ENCODE results near the gene ZNRF3. TPM values are rescaled to one million over a fixed set of nuclear protein-coding genes. Genes with fewer than 3 reads are reported as not detected.
"Not testable (repeated sequence)": the region's sequence is repeated elsewhere in the genome, so short reads cannot be mapped to it uniquely, and the experiment has no call there.

Gene ZNRF3
- total and polyA plus RNA-seq, 4 donors: 3.5 to 10.2 (median 6.9) TPM

- Histone ChIP-seq H3K27me3 (ENCODE audit: control insufficient read depth in 3 of 3, insufficient read depth in 3 of 3, low read length in 2 of 3) (no peaks in the 10 kb centered on the region), H3K4me1 (ENCODE audit: control insufficient read depth in 5 of 5, insufficient read depth in 5 of 5, low read length in 5 of 5) (peaks cover 1 to 65% (median 30%) of the 10 kb centered on the region in 5 donors), H3K36me3 (ENCODE audit: control insufficient read depth in 4 of 4, insufficient read depth in 4 of 4, low read length in 4 of 4) (no peaks in the 10 kb centered on the region), H3K27ac (ENCODE audit: low read depth in 1 of 2, low read length in 1 of 2) (peak overlapping the region in 1 of 2 donors; percentile 75), H3K9ac (ENCODE audit: insufficient read depth in 1 of 2, low read length in 2 of 2) (no peak overlapping the region), H3K9me3 (ENCODE audit: control insufficient read depth in 4 of 4, insufficient read depth in 3 of 4, low read length in 3 of 4) (no peaks in the 10 kb centered on the region), H3K4me3 (no peak overlapping the region)
- WGBS, 2 donors: 83 to 90% methylated on average over 7 of the region's 7 CpGs
- TF ChIP-seq CTCF (IDR thresholded peaks at IDR 0.05; ENCODE audit: control extremely low read depth, extremely low read depth): no peak
- ATAC-seq (ENCODE audit: insufficient read depth, low FRiP score) (no peak), DNase-seq (peak; percentile 35 to 73 (median 67))
Observed at GRCh38 chr22:29080106-29080975, 197.0 kb downstream of the ZNRF3 start.

DNA sequence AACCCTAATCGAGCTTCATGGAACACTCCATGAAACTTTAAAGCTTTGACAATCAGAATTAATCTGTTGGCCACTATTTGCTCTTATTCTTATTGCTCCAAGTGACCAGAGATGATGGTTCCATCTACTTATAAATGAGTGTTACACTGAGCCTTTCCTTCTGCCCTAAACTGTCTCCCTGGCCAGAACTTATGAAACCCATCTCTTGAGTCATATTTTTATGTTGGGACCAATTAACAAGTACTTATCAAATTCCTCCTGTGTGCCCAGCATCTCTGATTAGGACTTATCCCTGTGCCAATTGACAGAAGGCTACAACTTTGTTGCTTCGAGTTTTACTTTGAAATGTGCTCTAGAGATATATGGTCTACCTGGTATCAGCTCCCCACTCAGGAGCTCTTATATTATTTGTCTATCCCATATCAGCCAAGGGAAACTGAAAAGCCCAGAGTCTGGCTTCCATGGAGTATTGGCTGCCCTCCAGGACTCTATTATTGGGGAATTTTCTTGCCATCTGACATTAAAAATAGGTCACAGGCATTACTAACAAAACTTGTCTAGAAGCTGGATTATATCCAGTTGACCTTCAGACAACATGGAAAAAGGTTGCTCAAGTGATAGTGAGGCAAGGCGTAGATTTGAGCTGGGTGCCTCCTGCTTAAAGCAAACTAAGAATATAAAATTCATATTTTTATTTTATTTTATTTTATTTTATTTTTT lies 198.3 kb downstream of the ZNRF3 start:
- no peaks in the 10 kb centered on the region for H3K27me3 ChIP-seq (ENCODE audit: control insufficient read depth in 3 of 3, insufficient read depth in 3 of 3, low read length in 2 of 3)
- H3K9ac ChIP-seq (ENCODE audit: insufficient read depth in 1 of 2, low read length in 2 of 2): peak overlapping the region in 1 of 2 donors; percentile 11
- WGBS, 2 donors: 57 to 84% methylated on average over 3 of the region's 3 CpGs
- peak in 2 of 3 donors; percentile 95 to 97 for DNase-seq
- H3K9me3 ChIP-seq (ENCODE audit: control insufficient read depth in 4 of 4, insufficient read depth in 3 of 4, low read length in 3 of 4): no peaks in the 10 kb centered on the region
- peaks cover 1 to 63% (median 30%) of the 10 kb centered on the region in 5 donors for H3K4me1 ChIP-seq (ENCODE audit: control insufficient read depth in 5 of 5, insufficient read depth in 5 of 5, low read length in 5 of 5)
- H3K27ac ChIP-seq (ENCODE audit: low read depth in 1 of 2, low read length in 1 of 2): peak overlapping the region in 1 of 2 donors; percentile 6
- no peak for TF ChIP-seq CTCF (IDR thresholded peaks at IDR 0.05; ENCODE audit: control extremely low read depth, extremely low read depth)
- no peaks in the 10 kb centered on the region for H3K36me3 ChIP-seq (ENCODE audit: control insufficient read depth in 4 of 4, insufficient read depth in 4 of 4, low read length in 4 of 4)
- no peak for ATAC-seq (ENCODE audit: insufficient read depth, low FRiP score)
- no peak overlapping the region for H3K4me3 ChIP-seq

GRCh38 chr22:29082826-29083545 lies 199.6 kb downstream of the ZNRF3 start:
- no peaks in the 10 kb centered on the region for H3K27me3 ChIP-seq (ENCODE audit: control insufficient read depth in 3 of 3, insufficient read depth in 3 of 3, low read length in 2 of 3)
- no peak for TF ChIP-seq CTCF (IDR thresholded peaks at IDR 0.05; ENCODE audit: control extremely low read depth, extremely low read depth)
- no peaks in the 10 kb centered on the region for H3K9me3 ChIP-seq (ENCODE audit: control insufficient read depth in 4 of 4, insufficient read depth in 3 of 4, low read length in 3 of 4)
- H3K27ac ChIP-seq (ENCODE audit: low read depth in 1 of 2, low read length in 1 of 2): no peak overlapping the region
- no peaks in the 10 kb centered on the region for H3K36me3 ChIP-seq (ENCODE audit: control insufficient read depth in 4 of 4, insufficient read depth in 4 of 4, low read length in 4 of 4)
- peaks cover 1 to 62% (median 30%) of the 10 kb centered on the region in 5 donors for H3K4me1 ChIP-seq (ENCODE audit: control insufficient read depth in 5 of 5, insufficient read depth in 5 of 5, low read length in 5 of 5)
- no peak overlapping the region for H3K4me3 ChIP-seq
- ATAC-seq (ENCODE audit: insufficient read depth, low FRiP score) (no peak), DNase-seq (no peak)
- WGBS, 2 donors: 89 to 94% methylated on average over 7 of the region's 7 CpGs
- H3K9ac ChIP-seq (ENCODE audit: insufficient read depth in 1 of 2, low read length in 2 of 2): no peak overlapping the region

DNA sequence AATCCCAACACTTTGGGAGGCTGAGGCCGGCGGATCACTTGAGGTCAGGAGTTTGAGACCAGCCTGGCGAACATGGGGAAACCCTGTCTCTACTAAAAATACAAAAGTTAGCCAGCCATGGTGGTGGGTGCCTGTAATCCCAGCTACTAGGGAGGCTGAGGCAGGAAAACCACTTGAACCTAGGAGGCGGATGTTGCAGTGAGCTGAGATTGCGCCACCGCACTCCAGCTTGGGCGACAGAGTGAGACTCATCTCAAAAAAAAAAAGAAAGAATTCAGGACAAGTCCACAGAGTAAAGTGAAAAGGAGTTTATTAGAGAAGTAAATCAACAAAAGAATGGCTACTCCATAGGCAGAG lies 200.2 kb downstream of the ZNRF3 start:
- not testable (repeated sequence) for H3K36me3 ChIP-seq (ENCODE audit: control insufficient read depth in 4 of 4, insufficient read depth in 4 of 4, low read length in 4 of 4); H3K9me3 ChIP-seq (ENCODE audit: control insufficient read depth in 4 of 4, insufficient read depth in 3 of 4, low read length in 3 of 4); H3K9ac ChIP-seq (ENCODE audit: insufficient read depth in 1 of 2, low read length in 2 of 2); H3K27me3 ChIP-seq (ENCODE audit: control insufficient read depth in 3 of 3, insufficient read depth in 3 of 3, low read length in 2 of 3); H3K27ac ChIP-seq (ENCODE audit: low read depth in 1 of 2, low read length in 1 of 2); ATAC-seq (ENCODE audit: insufficient read depth, low FRiP score); DNase-seq; H3K4me3 ChIP-seq
- 54 to 80% methylated on average over 7 of the region's 7 CpGs for WGBS, 2 donors
- H3K4me1 ChIP-seq (ENCODE audit: control insufficient read depth in 5 of 5, insufficient read depth in 5 of 5, low read length in 5 of 5): peaks cover 1 to 57% (median 27%) of the 10 kb centered on the region in 5 donors

Data from lung (tissue), 12 donors.